Natural killer cell (primary cell): Measurements from ENCODE around the gene MAP4K3. TPM values are rescaled to one million over a fixed set of nuclear protein-coding genes. Genes with fewer than 3 reads are reported as not detected.

Experiments
- ATAC-seq, 3 donors: fragments of 150-1000 bp in 2 of 3; fragments of 200-7000 bp in 1 of 3; cut with Tn5 transposase; 1 replicate in 1 of 3; 2 replicates in 2 of 3; pipeline ENCODE4 v1.10.0; 2021; ENCODE audit warnings: mild to moderate bottlenecking in 2 of 3, moderate library complexity in 2 of 3
- DNase-seq, 2 donors: peaks; one replicate each; pipeline versions ENCODE4 v3.0.0 to v3.0.0-alpha.2; 2013 to 2021; ENCODE audit warnings: mixed read lengths in 1 of 2
- H3K27ac ChIP-seq: one replicate; pipeline ENCODE4 v1.5.1; 2013; ENCODE audit warnings: mild to moderate bottlenecking, low read length
- H3K27me3 ChIP-seq: one replicate; pipeline ENCODE4 v1.6.1; 2013; ENCODE audit warnings: low read length; ENCODE audit not compliant: control insufficient read depth, insufficient read depth
- H3K36me3 ChIP-seq: one replicate; pipeline ENCODE4 v1.6.1; 2013; ENCODE audit warnings: low read length; ENCODE audit not compliant: control insufficient read depth, insufficient read depth
- H3K4me1 ChIP-seq: one replicate; pipeline ENCODE4 v1.6.1; 2013; ENCODE audit warnings: low read length; ENCODE audit not compliant: control insufficient read depth, insufficient read depth
- H3K4me3 ChIP-seq: one replicate; pipeline ENCODE4 v1.5.1; 2013; ENCODE audit warnings: low read length
- H3K9me3 ChIP-seq: one replicate; pipeline ENCODE4 v1.6.1; 2013; ENCODE audit warnings: low read length; ENCODE audit not compliant: control insufficient read depth, insufficient read depth
- H3K27ac Mint-ChIP-seq, 2 donors: one replicate each; pipeline ENCODE4 v1.8.0; 2022; ENCODE audit warnings: mild to moderate bottlenecking in 2 of 2, mixed read lengths in 2 of 2, moderate library complexity in 1 of 2
- H3K27me3 Mint-ChIP-seq, 2 donors: one replicate each; pipeline ENCODE4 v1.8.0; 2022; ENCODE audit warnings: low read depth in 2 of 2, mixed read lengths in 2 of 2
- H3K36me3 Mint-ChIP-seq: one replicate; pipeline ENCODE4 v1.8.0; 2022; ENCODE audit warnings: mixed read lengths
- H3K4me1 Mint-ChIP-seq, 2 donors: one replicate each; pipeline ENCODE4 v1.8.0; 2022; ENCODE audit warnings: mixed read lengths in 2 of 2
- H3K4me3 Mint-ChIP-seq: one replicate; pipeline ENCODE4 v1.8.0; 2022; ENCODE audit warnings: mild to moderate bottlenecking, moderate library complexity, mixed read lengths
- H3K9me3 Mint-ChIP-seq, 2 donors: one replicate each; pipeline ENCODE4 v1.8.0; 2022; ENCODE audit warnings: mixed read lengths in 2 of 2
- CTCF ChIP-seq: fragments of 200-600 bp; IDR thresholded peaks from one replicate; pipeline ENCODE4 v1.8.0; 2022; ENCODE audit warnings: antibody characterized with exemption
- WGBS: methylation state at CpG from one replicate; pipeline ENCODE4 v1.1.7; 2013; ENCODE audit warnings: missing lambda C conversion rate; ENCODE audit not compliant: insufficient coverage; 5-methylcytosine and 5-hydroxymethylcytosine counted together
- intact Hi-C: fragments of 100-400 bp; cut with micrococcal nuclease; formaldehyde crosslinking; loops from one replicate; pipeline ENCODE4 v1.14.2; 2022
- total RNA-seq, 4 donors: library from RNA; stranded (reverse); fragments of 120-200 nt in 1 of 4; gene quantifications; one replicate each; pipeline versions ENCODE4 v1.2.3 to v1.2.4, GENCODE V29; 2013 to 2022

The MAP4K3 gene
- total RNA-seq = 10 to 100 TPM; 17.3 to 25.9 (median 20.3) TPM
- 22.1 TPM for total RNA-seq (2013)

- intact Hi-C loops = no loop called here
- ATAC-seq = peak; percentile 70 to 81 (median 74)
- H3K9me3 ChIP-seq = no peaks in the 10 kb centered on the region
- H3K36me3 ChIP-seq = no peaks in the 10 kb centered on the region
- H3K27ac ChIP-seq = peak within 1 kb of the TSS; percentile 56
- no peaks in the 10 kb centered on the region for H3K9me3 Mint-ChIP-seq
- H3K4me1 ChIP-seq = peaks cover 19% of the 10 kb centered on the region
- H3K4me3 ChIP-seq = peak within 1 kb of the TSS; percentile 86
- TF ChIP-seq CTCF = no peak
- no peaks in the 10 kb centered on the region for H3K36me3 Mint-ChIP-seq
- H3K27me3 Mint-ChIP-seq = no peaks in the 10 kb centered on the region
- DNase-seq = peak; percentile 57 to 82
- H3K4me3 Mint-ChIP-seq = peak within 1 kb of the TSS; percentile 96
- no peaks in the 10 kb centered on the region for H3K27me3 ChIP-seq
- under 1% methylated on average over 109 of the region's 109 CpGs for WGBS
- H3K27ac Mint-ChIP-seq = peak within 1 kb of the TSS; percentile 77 to 87
- H3K4me1 Mint-ChIP-seq = peaks cover 43 to 49% of the 10 kb centered on the region in 2 donors
Observed at GRCh38 chr2:39436592-39437521, at the start of gene MAP4K3. Gene MAP4K3 (minus strand): TSS chr2:39437285. CDS start chr2:39436987, 298 bp downstream.

GRCh38 chr2:39486071-39486470, 49.0 kb upstream of the MAP4K3 start:
- Histone ChIP-seq H3K4me1 (no peaks in the 10 kb centered on the region), H3K4me3 (no peak overlapping the region), H3K9me3 (no peaks in the 10 kb centered on the region), H3K27ac (no peak overlapping the region), H3K36me3 (no peaks in the 10 kb centered on the region), H3K27me3 (no peaks in the 10 kb centered on the region)
- no peaks in the 10 kb centered on the region for H3K36me3 Mint-ChIP-seq
- DNase-seq = no peak
- no peak for ATAC-seq
- no peak overlapping the region for H3K27ac Mint-ChIP-seq
- H3K4me1 Mint-ChIP-seq = no peaks in the 10 kb centered on the region
- no peaks in the 10 kb centered on the region for H3K27me3 Mint-ChIP-seq
- no peak for TF ChIP-seq CTCF
- 96% methylated on average over 2 of the region's 2 CpGs for WGBS
- intact Hi-C loops = no loop called here
- H3K9me3 Mint-ChIP-seq = no peaks in the 10 kb centered on the region
- no peak overlapping the region for H3K4me3 Mint-ChIP-seq

- 86% methylated on average over 2 of the region's 3 CpGs for WGBS
- Mint-ChIP-seq H3K36me3 (no peaks in the 10 kb centered on the region), H3K27me3 (no peaks in the 10 kb centered on the region), H3K4me1 (no peaks in the 10 kb centered on the region), H3K27ac (no peak overlapping the region), H3K4me3 (no peak overlapping the region), H3K9me3 (no peaks in the 10 kb centered on the region)
- no peaks in the 10 kb centered on the region for H3K27me3 ChIP-seq
- H3K9me3 ChIP-seq = no peaks in the 10 kb centered on the region
- intact Hi-C loops = no loop called here
- DNase-seq = no peak
- no peak overlapping the region for H3K27ac ChIP-seq
- no peaks in the 10 kb centered on the region for H3K36me3 ChIP-seq
- ATAC-seq = no peak
- H3K4me1 ChIP-seq = no peaks in the 10 kb centered on the region
- no peak overlapping the region for H3K4me3 ChIP-seq
- no peak for TF ChIP-seq CTCF
Observed at GRCh38 chr2:39484620-39485495, 47.8 kb upstream of the MAP4K3 start.
